GM18520 (cell line): ENCODE measurements around the gene SNX2.

ENCODE experiments used
- ATAC-seq: cut with Tn5 transposase; IDR thresholded peaks from one replicate; pipeline ENCODE4 v1.9.1; 2021; ENCODE audit not compliant: unreplicated experiment

SNX2 gene

GRCh38 chr5:122772446-122772845 is 2.4 kb upstream of the SNX2 start:
- no peak for ATAC-seq

GRCh38 chr5:122773619-122774018 is 1.3 kb upstream of the SNX2 start:
- no peak for ATAC-seq

GRCh38 chr5:122774519-122774860 is 390 bp upstream of the SNX2 start:
- ATAC-seq, result peak; percentile 16

- no peak for ATAC-seq
Measured at GRCh38 chr5:122775550-122776542, 966 bp downstream of the SNX2 start.

GRCh38 chr5:122778157-122778556 is 3.3 kb downstream of the SNX2 start:
- no peak for ATAC-seq

- no peak for ATAC-seq
Measured at GRCh38 chr5:122779451-122779850, 4.6 kb downstream of the SNX2 start.

- ATAC-seq, result no peak
Measured at GRCh38 chr5:122780296-122780695, 5.4 kb downstream of the SNX2 start.

GRCh38 chr5:122781465-122781864 is 6.6 kb downstream of the SNX2 start:
- ATAC-seq, result no peak

- no peak for ATAC-seq
Measured at GRCh38 chr5:122785294-122785693, 10.4 kb downstream of the SNX2 start.

GRCh38 chr5:122788371-122788770 is 13.5 kb downstream of the SNX2 start:
- no peak for ATAC-seq

GRCh38 chr5:122788996-122789395 is 14.1 kb downstream of the SNX2 start:
- no peak for ATAC-seq

- ATAC-seq, result no peak
Measured at GRCh38 chr5:122789461-122790171, 14.7 kb downstream of the SNX2 start.

GRCh38 chr5:122790354-122791103 is 15.6 kb downstream of the SNX2 start:
- ATAC-seq, result no peak

GRCh38 chr5:122805481-122805880 is 30.6 kb downstream of the SNX2 start:
- ATAC-seq, result no peak

GRCh38 chr5:122810405-122810804 is 35.5 kb downstream of the SNX2 start:
- ATAC-seq, result no peak

GRCh38 chr5:122815218-122815767 is 40.4 kb downstream of the SNX2 start:
- no peak for ATAC-seq

GRCh38 chr5:122816756-122817155 is 41.9 kb downstream of the SNX2 start:
- no peak for ATAC-seq

- no peak for ATAC-seq
Measured at GRCh38 chr5:122831984-122832383, 57.1 kb downstream of the SNX2 start.

GRCh38 chr5:122835681-122836080 is 60.8 kb downstream of the SNX2 start:
- ATAC-seq, result no peak

- ATAC-seq, result no peak
Measured at GRCh38 chr5:122836947-122837346, 62.1 kb downstream of the SNX2 start.

GRCh38 chr5:122839731-122840130 is 64.9 kb downstream of the SNX2 start:
- ATAC-seq, result no peak
